Liver (tissue), 9 donors: ENCODE data around the gene INPP5J. TPM values are rescaled to one million over a fixed set of nuclear protein-coding genes. Genes with fewer than 3 reads are reported as not detected.

Source experiments
- DNase-seq: peaks from one replicate; pipeline ENCODE4 v3.0.0-alpha.2; 2017; ENCODE audit warnings: low spot score
- H3K27ac ChIP-seq, 2 donors: one replicate each; pipeline ENCODE4 v1.7.0; 2013; ENCODE audit warnings: inconsistent platforms in 2 of 2, low read length in 2 of 2, control low read depth in 1 of 2, low read depth in 1 of 2, mild to moderate bottlenecking in 1 of 2
- H3K27me3 ChIP-seq, 4 donors: one replicate each; pipeline versions ENCODE4 v1.6.1 to v1.7.0; 2013; ENCODE audit warnings: low read length in 3 of 4, inconsistent platforms in 1 of 4, mild to moderate bottlenecking in 1 of 4, moderate library complexity in 1 of 4; ENCODE audit not compliant: control insufficient read depth in 4 of 4, insufficient read depth in 4 of 4
- H3K36me3 ChIP-seq, 4 donors: one replicate each; pipeline versions ENCODE4 v1.6.1 to v1.7.0; 2013; ENCODE audit warnings: low read length in 3 of 4, mild to moderate bottlenecking in 3 of 4, low read depth in 1 of 4, moderate library complexity in 1 of 4; ENCODE audit not compliant: control insufficient read depth in 4 of 4, insufficient read depth in 3 of 4
- H3K4me1 ChIP-seq, 4 donors: one replicate each; pipeline versions ENCODE4 v1.6.1 to v1.7.0; 2013; ENCODE audit warnings: low read length in 3 of 4, mild to moderate bottlenecking in 3 of 4, moderate library complexity in 1 of 4; ENCODE audit not compliant: control insufficient read depth in 4 of 4, insufficient read depth in 4 of 4
- H3K4me3 ChIP-seq, 3 donors: one replicate each; pipeline versions ENCODE4 v1.6.1 to v1.7.0; 2013; ENCODE audit warnings: low read length in 3 of 3, control low read depth in 1 of 3, low read depth in 1 of 3, mild to moderate bottlenecking in 1 of 3
- H3K9ac ChIP-seq, 2 donors: one replicate each; pipeline ENCODE4 v1.7.0; 2013; ENCODE audit warnings: low read length in 2 of 2, mild to moderate bottlenecking in 2 of 2, moderate library complexity in 2 of 2, control low read depth in 1 of 2, low read depth in 1 of 2
- H3K9me3 ChIP-seq, 4 donors: one replicate each; pipeline versions ENCODE4 v1.6.1 to v1.7.0; 2013; ENCODE audit warnings: low read length in 3 of 4; ENCODE audit not compliant: control insufficient read depth in 4 of 4
- ATF3 ChIP-seq: IDR thresholded peaks from 2 replicates; pipeline ENCODE4 v1.6.1; 2016; ENCODE audit warnings: antibody characterized with exemption
- EGR1 ChIP-seq, 2 donors: IDR thresholded peaks; 2 replicates each; pipeline ENCODE4 v1.6.1; 2016 to 2018; ENCODE audit warnings: antibody characterized with exemption in 2 of 2, low read depth in 2 of 2
- FOXA1 ChIP-seq: IDR thresholded peaks from 2 replicates; pipeline ENCODE4 v1.6.1; 2016; ENCODE audit warnings: antibody characterized with exemption
- FOXA2 ChIP-seq: IDR thresholded peaks from 2 replicates; pipeline ENCODE4 v1.6.1; 2016; ENCODE audit warnings: antibody characterized with exemption
- GABPA ChIP-seq, 2 donors: IDR thresholded peaks in 1 of 2; conservative IDR thresholded peaks in 1 of 2; 2 replicates each; pipeline ENCODE4 v1.6.1; 2016; ENCODE audit warnings: antibody characterized with exemption in 2 of 2, mild to moderate bottlenecking in 1 of 2, moderate library complexity in 1 of 2
- HNF4A ChIP-seq, 2 donors: conservative IDR thresholded peaks; 2 replicates each; pipeline ENCODE4 v1.6.1; 2016; ENCODE audit warnings: antibody characterized with exemption in 2 of 2, mild to moderate bottlenecking in 2 of 2
- HNF4G ChIP-seq: IDR thresholded peaks from 2 replicates; pipeline ENCODE4 v1.6.1; 2016; ENCODE audit warnings: antibody characterized with exemption
- JUND ChIP-seq, 2 donors: IDR thresholded peaks; 2 replicates each; pipeline ENCODE4 v1.6.1; 2016; ENCODE audit warnings: antibody characterized with exemption in 2 of 2
- RAD21 ChIP-seq, 2 donors: IDR thresholded peaks; 2 replicates each; pipeline ENCODE4 v1.6.1; 2016; ENCODE audit warnings: antibody characterized with exemption in 2 of 2, mild to moderate bottlenecking in 2 of 2
- RXRA ChIP-seq, 2 donors: IDR thresholded peaks; 2 replicates each; pipeline ENCODE4 v1.6.1; 2017 to 2018; ENCODE audit warnings: antibody characterized with exemption in 2 of 2, mild to moderate bottlenecking in 1 of 2
- SP1 ChIP-seq: IDR thresholded peaks from 2 replicates; pipeline ENCODE4 v1.6.1; 2018; ENCODE audit warnings: antibody characterized with exemption, mild to moderate bottlenecking
- TAF1 ChIP-seq: conservative IDR thresholded peaks from 2 replicates; pipeline ENCODE4 v1.6.1; 2016; ENCODE audit warnings: antibody characterized with exemption, mild to moderate bottlenecking
- YY1 ChIP-seq: IDR thresholded peaks from 2 replicates; pipeline ENCODE4 v1.6.1; 2016; ENCODE audit warnings: antibody characterized with exemption, mild to moderate bottlenecking
- ZBTB33 ChIP-seq: IDR thresholded peaks from 2 replicates; pipeline ENCODE4 v1.6.1; 2016; ENCODE audit warnings: antibody characterized with exemption
- WGBS: extraction: QIAGEN DNeasy Blood & Tissue Kit; methylation state at CpG from one replicate; pipeline ENCODE4 v1.1.7; 2013; 5-methylcytosine and 5-hydroxymethylcytosine counted together
- polyA plus RNA-seq, 2 donors: library from polyadenylated mRNA; stranded (reverse) in 1 of 2; unstranded in 1 of 2; fragments of 200-250 nt in 1 of 2; fragments of >200 nt in 1 of 2; fragmentation: Nextera tagmentation in 1 of 2; extraction: Ambion mirVana in 1 of 2; gene quantifications; one replicate each; pipeline versions ENCODE4 v1.2.1 to v1.2.3, GENCODE V29; 2013 to 2015
- total RNA-seq, 2 donors: library from RNA; depleted of rRNA; stranded (reverse); fragments of >200 nt; gene quantifications; one replicate each; pipeline ENCODE4 v1.2.3, GENCODE V29; 2014
- TF ChIP-seq, protein P1 (sequence below): IDR thresholded peaks from 2 replicates; pipeline ENCODE4 v1.6.1; 2016; ENCODE audit warnings: antibody characterized with exemption
- TF ChIP-seq, protein P2 (sequence below): fragments of 150-350 bp; IDR thresholded peaks from 2 replicates; pipeline ENCODE4 v1.5.1; 2017; ENCODE audit warnings: improper control_type of control experiment, low read depth, low read length; ENCODE audit not compliant: missing input control
- donor health status: healthy.
- donor health status: healthy.
- donor health status: healthy.
- donor health status: healthy.
- donor health status: healthy.

Gene INPP5J
- total and polyA plus RNA-seq, 4 donors = 0.06 to 0.17 (median 0.11) TPM

DNA sequence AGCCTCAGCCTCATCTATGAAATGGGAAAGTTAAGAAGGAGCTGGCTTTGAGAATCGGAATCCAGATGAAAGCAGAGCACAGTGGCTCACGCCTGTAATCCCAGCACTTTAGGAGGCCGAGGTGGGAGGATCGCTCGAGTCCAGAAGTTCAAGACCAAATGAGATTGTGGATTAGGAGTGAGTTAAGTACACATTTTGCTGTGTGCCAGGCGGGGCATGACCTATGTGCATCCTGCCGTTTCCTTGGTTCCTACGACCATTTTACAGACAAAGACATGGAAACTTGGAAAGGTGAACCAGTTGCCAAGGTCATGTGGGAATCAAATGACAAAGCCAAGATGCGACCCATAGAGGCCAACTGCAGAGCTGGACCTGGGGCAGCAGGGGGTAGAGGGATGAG is 13.4 kb downstream of the INPP5J start:
- Histone ChIP-seq H3K27me3 (no peaks in the 10 kb centered on the region), H3K27ac (no peak overlapping the region), H3K9me3 (no peaks in the 10 kb centered on the region), H3K4me1 (no peaks in the 10 kb centered on the region), H3K4me3 (no peak overlapping the region), H3K9ac (no peak overlapping the region), H3K36me3 (no peaks in the 10 kb centered on the region)
- no peak for DNase-seq
- TF ChIP-seq HNF4A (conservative IDR thresholded peaks at IDR 0.05) (no peak), ZBTB33 (no peak)
- 91% methylated on average over 9 of the region's 9 CpGs for WGBS

- no peaks in the 10 kb centered on the region for H3K4me1 ChIP-seq
- no peak overlapping the region for H3K4me3 ChIP-seq
- DNase-seq = no peak
- H3K27ac ChIP-seq = no peak overlapping the region
- no peaks in the 10 kb centered on the region for H3K27me3 ChIP-seq
- no peak overlapping the region for H3K9ac ChIP-seq
- H3K9me3 ChIP-seq = no peaks in the 10 kb centered on the region
- no peaks in the 10 kb centered on the region for H3K36me3 ChIP-seq
- 95% methylated on average over 16 of the region's 16 CpGs for WGBS
- TF ChIP-seq JUND (IDR thresholded peaks at IDR 0.05) (no peak), SP1 (no peak), RXRA (IDR thresholded peaks at IDR 0.05) (no peak), EGR1 (IDR thresholded peaks at IDR 0.05; ENCODE audit: low read depth in 2 of 2) (no peak), FOXA2 (no peak), GABPA (IDR thresholded peaks at IDR 0.05 in 1 of 2, conservative IDR thresholded peaks at IDR 0.05 in 1 of 2) (no peak), FOXA1 (no peak), TAF1 (no peak), ATF3 (no peak), HNF4G (no peak), YY1 (no peak), RAD21 (IDR thresholded peaks at IDR 0.05) (no peak), ZBTB33 (no peak), HNF4A (conservative IDR thresholded peaks at IDR 0.05) (no peak)
- TF ChIP-seq, protein P1, sequence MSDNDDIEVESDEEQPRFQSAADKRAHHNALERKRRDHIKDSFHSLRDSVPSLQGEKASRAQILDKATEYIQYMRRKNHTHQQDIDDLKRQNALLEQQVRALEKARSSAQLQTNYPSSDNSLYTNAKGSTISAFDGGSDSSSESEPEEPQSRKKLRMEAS = no peak
- TF ChIP-seq, protein P2, sequence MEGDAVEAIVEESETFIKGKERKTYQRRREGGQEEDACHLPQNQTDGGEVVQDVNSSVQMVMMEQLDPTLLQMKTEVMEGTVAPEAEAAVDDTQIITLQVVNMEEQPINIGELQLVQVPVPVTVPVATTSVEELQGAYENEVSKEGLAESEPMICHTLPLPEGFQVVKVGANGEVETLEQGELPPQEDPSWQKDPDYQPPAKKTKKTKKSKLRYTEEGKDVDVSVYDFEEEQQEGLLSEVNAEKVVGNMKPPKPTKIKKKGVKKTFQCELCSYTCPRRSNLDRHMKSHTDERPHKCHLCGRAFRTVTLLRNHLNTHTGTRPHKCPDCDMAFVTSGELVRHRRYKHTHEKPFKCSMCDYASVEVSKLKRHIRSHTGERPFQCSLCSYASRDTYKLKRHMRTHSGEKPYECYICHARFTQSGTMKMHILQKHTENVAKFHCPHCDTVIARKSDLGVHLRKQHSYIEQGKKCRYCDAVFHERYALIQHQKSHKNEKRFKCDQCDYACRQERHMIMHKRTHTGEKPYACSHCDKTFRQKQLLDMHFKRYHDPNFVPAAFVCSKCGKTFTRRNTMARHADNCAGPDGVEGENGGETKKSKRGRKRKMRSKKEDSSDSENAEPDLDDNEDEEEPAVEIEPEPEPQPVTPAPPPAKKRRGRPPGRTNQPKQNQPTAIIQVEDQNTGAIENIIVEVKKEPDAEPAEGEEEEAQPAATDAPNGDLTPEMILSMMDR = no peak
Observed at GRCh38 chr22:31136711-31137110, 13.9 kb downstream of the INPP5J start.
